GM23248 (cell line): ENCODE measurements around the gene ELF2.

Source experiments
- EZH2 ChIP-seq: fragments of 200-600 bp; sonication (generic); IDR thresholded peaks from 2 replicates; pipeline ENCODE4 v1.6.1; 2018; ENCODE audit warnings: antibody characterized with exemption, mild to moderate bottlenecking; ENCODE audit not compliant: insufficient read depth, poor library complexity, severe bottlenecking
- EZH2phosphoT487 ChIP-seq: fragments of 200-600 bp; sonication (generic); IDR thresholded peaks from 2 replicates; pipeline ENCODE4 v1.6.1; 2018; ENCODE audit warnings: antibody characterized with exemption, moderate library complexity, mild to moderate bottlenecking, low read depth; ENCODE audit not compliant: insufficient read depth

DNA sequence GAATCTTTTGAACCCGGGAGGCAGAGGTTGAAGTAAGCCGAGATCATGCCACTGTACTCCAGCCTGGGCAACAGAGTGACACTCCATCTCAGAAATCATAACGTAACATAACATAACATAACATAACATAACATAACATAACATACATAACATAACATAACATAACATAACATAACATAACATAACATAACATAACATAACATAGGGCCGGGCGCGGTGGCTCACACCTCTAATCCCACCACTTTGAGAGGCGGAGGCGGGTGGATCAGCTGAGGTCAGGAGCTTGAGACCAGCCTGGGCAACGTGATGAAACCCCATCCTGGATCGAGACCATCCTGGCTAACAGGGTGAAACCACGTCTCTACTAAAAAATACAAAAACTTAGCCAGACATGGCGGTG, 84.7 kb downstream of the ELF2 start:
- TF ChIP-seq EZH2 (no peak), EZH2phosphoT487 (no peak)
